Mucosa of stomach (tissue), 1 donor: ENCODE measurements around the gene HSPA12A.

Experiments
- H3K27me3 ChIP-seq: one replicate; pipeline ENCODE4 v1.7.0; 2013; ENCODE audit warnings: mild to moderate bottlenecking, low read length; ENCODE audit not compliant: control insufficient read depth, insufficient read depth
- H3K36me3 ChIP-seq: one replicate; pipeline ENCODE4 v1.7.0; 2013; ENCODE audit warnings: low read length; ENCODE audit not compliant: control insufficient read depth, insufficient read depth
- H3K4me1 ChIP-seq: one replicate; pipeline ENCODE4 v1.7.0; 2013; ENCODE audit warnings: mild to moderate bottlenecking, low read length; ENCODE audit not compliant: control insufficient read depth, insufficient read depth
- H3K4me3 ChIP-seq: one replicate; pipeline ENCODE4 v1.7.0; 2013; ENCODE audit warnings: low read length
- H3K9ac ChIP-seq: one replicate; pipeline ENCODE4 v1.7.0; 2013; ENCODE audit warnings: mild to moderate bottlenecking, low read length, moderate library complexity
- H3K9me3 ChIP-seq: one replicate; pipeline ENCODE4 v1.7.0; 2013; ENCODE audit warnings: mild to moderate bottlenecking, low read length, moderate library complexity; ENCODE audit not compliant: control insufficient read depth
- donor health status: Pancreatic carcinoma.

HSPA12A gene

GRCh38 chr10:116621934-116622655 lies 120.3 kb downstream of the HSPA12A start:
- Histone ChIP-seq H3K27me3 (peaks cover 14% of the 10 kb centered on the region), H3K36me3 (no peaks in the 10 kb centered on the region), H3K4me1 (peaks cover 27% of the 10 kb centered on the region), H3K4me3 (no peak overlapping the region), H3K9ac (no peak overlapping the region), H3K9me3 (no peaks in the 10 kb centered on the region)

- H3K9me3 ChIP-seq: no peaks in the 10 kb centered on the region
- H3K36me3 ChIP-seq: no peaks in the 10 kb centered on the region
- H3K4me3 ChIP-seq: no peak overlapping the region
- H3K27me3 ChIP-seq: peaks cover 9% of the 10 kb centered on the region
- H3K4me1 ChIP-seq: peaks cover 23% of the 10 kb centered on the region
- H3K9ac ChIP-seq: no peak overlapping the region
These were observed 120.9 kb downstream of the HSPA12A start for GRCh38 chr10:116621476-116621875.
